ENCODE results near the gene UTP25. TPM values are rescaled to one million over a fixed set of nuclear protein-coding genes. Genes with fewer than 3 reads are reported as not detected.

Gene UTP25
- total RNA-seq, 1 donor from 2014 or later: 6.8 TPM

- H3K4me3 Mint-ChIP-seq: no peak overlapping the region
- TF ChIP-seq CTCF (conservative IDR thresholded peaks at IDR 0.05): no peak
- no peak overlapping the region for H3K27ac Mint-ChIP-seq (ENCODE audit: unreplicated experiment)
- peaks cover 4% of the 10 kb centered on the region for H3K36me3 Mint-ChIP-seq (ENCODE audit: low read depth)
- DNase-seq (ENCODE audit: low read depth, low spot score): no peak
- no peaks in the 10 kb centered on the region for H3K9me3 Mint-ChIP-seq
- H3K27me3 Mint-ChIP-seq (ENCODE audit: low read depth): no peaks in the 10 kb centered on the region
- no peaks in the 10 kb centered on the region for H3K4me1 Mint-ChIP-seq
These were observed 17.1 kb downstream of the UTP25 start for GRCh38 chr1:209844695-209845407.

- H3K27me3 Mint-ChIP-seq (ENCODE audit: low read depth): no peaks in the 10 kb centered on the region
- H3K4me3 Mint-ChIP-seq: no peak overlapping the region
- H3K9me3 Mint-ChIP-seq: no peaks in the 10 kb centered on the region
- no peak overlapping the region for H3K27ac Mint-ChIP-seq (ENCODE audit: unreplicated experiment)
- peaks cover 4% of the 10 kb centered on the region for H3K36me3 Mint-ChIP-seq (ENCODE audit: low read depth)
- H3K4me1 Mint-ChIP-seq: no peaks in the 10 kb centered on the region
- no peak for DNase-seq (ENCODE audit: low read depth, low spot score)
- TF ChIP-seq CTCF (conservative IDR thresholded peaks at IDR 0.05): no peak
These were observed 17.6 kb downstream of the UTP25 start for GRCh38 chr1:209845408-209845725.

GRCh38 chr1:209849388-209849787 lies 21.6 kb downstream of the UTP25 start:
- Mint-ChIP-seq H3K4me3 (no peak overlapping the region), H3K27me3 (ENCODE audit: low read depth) (no peaks in the 10 kb centered on the region), H3K4me1 (no peaks in the 10 kb centered on the region), H3K27ac (ENCODE audit: unreplicated experiment) (peak overlapping the region; percentile 20), H3K9me3 (no peaks in the 10 kb centered on the region), H3K36me3 (ENCODE audit: low read depth) (no peaks in the 10 kb centered on the region)
- no peak for DNase-seq (ENCODE audit: low read depth, low spot score)
- TF ChIP-seq CTCF (conservative IDR thresholded peaks at IDR 0.05): no peak

GRCh38 chr1:209850342-209850979 lies 22.7 kb downstream of the UTP25 start:
- Mint-ChIP-seq H3K36me3 (ENCODE audit: low read depth) (no peaks in the 10 kb centered on the region), H3K27ac (ENCODE audit: unreplicated experiment) (no peak overlapping the region), H3K27me3 (ENCODE audit: low read depth) (no peaks in the 10 kb centered on the region), H3K9me3 (no peaks in the 10 kb centered on the region), H3K4me3 (no peak overlapping the region), H3K4me1 (no peaks in the 10 kb centered on the region)
- peak; percentile 34 for DNase-seq (ENCODE audit: low read depth, low spot score)
- peak; percentile 69 for TF ChIP-seq CTCF (conservative IDR thresholded peaks at IDR 0.05)

- H3K4me3 Mint-ChIP-seq: no peak overlapping the region
- no peaks in the 10 kb centered on the region for H3K4me1 Mint-ChIP-seq
- no peaks in the 10 kb centered on the region for H3K27me3 Mint-ChIP-seq (ENCODE audit: low read depth)
- H3K36me3 Mint-ChIP-seq (ENCODE audit: low read depth): no peaks in the 10 kb centered on the region
- DNase-seq (ENCODE audit: low read depth, low spot score): no peak
- TF ChIP-seq CTCF (conservative IDR thresholded peaks at IDR 0.05): no peak
- H3K27ac Mint-ChIP-seq (ENCODE audit: unreplicated experiment): peak overlapping the region; percentile 3
- H3K9me3 Mint-ChIP-seq: no peaks in the 10 kb centered on the region
These were observed 25.9 kb downstream of the UTP25 start for GRCh38 chr1:209853676-209854075.

Measured in neural crest cell (in vitro differentiated cells).